Upper lobe of left lung (tissue), 4 donors: ENCODE measurements around the gene TCEA2.

Experiments used
- EP300 ChIP-seq, 4 donors: sonication (generic); formaldehyde crosslinking; IDR thresholded peaks; one replicate each; pipeline ENCODE4 v1.5.1; 2017; ENCODE audit warnings: antibody characterized with exemption in 4 of 4, control low read depth in 2 of 4
- TF ChIP-seq, protein P1 (sequence below), 6 experiments: fragments of 450-650 bp in 4 of 6; fragments of 200-600 bp in 2 of 6; sonication (generic) in 2 of 6; IDR thresholded peaks; one replicate each; pipeline ENCODE4 v1.5.1; 2016 to 2019; ENCODE audit warnings: antibody characterized with exemption in 6 of 6

DNA sequence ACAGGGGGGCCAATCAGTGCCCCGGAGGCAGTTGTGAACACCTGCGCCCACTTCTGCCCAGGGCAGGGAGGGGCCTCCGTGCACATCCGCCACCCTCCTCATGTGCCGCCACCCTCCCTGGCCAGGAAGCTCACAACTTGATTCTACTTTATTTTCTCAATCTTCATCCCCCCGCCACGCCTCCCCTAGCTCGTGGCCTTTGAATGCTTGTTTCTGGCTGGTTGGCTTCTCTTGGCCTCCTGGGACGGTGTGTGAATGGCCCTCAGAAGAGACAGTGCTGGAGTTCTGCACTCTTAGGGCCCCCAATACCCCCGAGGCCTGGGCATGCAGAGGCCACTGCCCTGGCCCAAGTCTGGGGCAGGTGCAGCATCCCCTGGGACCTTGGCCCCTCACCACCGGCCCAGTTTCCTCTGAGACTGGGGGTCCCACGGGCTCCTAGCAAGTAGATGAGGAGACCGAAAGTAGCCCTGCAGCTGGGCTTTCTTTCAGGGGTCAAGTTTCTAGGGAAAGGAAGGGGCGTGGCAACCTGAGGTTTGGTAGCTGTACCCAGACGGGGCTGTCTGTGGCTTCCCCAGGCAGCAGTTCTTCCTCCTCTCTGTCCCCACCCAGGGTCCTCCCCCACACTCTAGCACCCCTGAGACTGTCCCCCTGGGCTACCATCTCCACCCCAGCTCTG, 15.0 kb downstream of the TCEA2 start:
- TF ChIP-seq, protein P1, sequence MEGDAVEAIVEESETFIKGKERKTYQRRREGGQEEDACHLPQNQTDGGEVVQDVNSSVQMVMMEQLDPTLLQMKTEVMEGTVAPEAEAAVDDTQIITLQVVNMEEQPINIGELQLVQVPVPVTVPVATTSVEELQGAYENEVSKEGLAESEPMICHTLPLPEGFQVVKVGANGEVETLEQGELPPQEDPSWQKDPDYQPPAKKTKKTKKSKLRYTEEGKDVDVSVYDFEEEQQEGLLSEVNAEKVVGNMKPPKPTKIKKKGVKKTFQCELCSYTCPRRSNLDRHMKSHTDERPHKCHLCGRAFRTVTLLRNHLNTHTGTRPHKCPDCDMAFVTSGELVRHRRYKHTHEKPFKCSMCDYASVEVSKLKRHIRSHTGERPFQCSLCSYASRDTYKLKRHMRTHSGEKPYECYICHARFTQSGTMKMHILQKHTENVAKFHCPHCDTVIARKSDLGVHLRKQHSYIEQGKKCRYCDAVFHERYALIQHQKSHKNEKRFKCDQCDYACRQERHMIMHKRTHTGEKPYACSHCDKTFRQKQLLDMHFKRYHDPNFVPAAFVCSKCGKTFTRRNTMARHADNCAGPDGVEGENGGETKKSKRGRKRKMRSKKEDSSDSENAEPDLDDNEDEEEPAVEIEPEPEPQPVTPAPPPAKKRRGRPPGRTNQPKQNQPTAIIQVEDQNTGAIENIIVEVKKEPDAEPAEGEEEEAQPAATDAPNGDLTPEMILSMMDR (IDR thresholded peaks at IDR 0.05), result no peak
- TF ChIP-seq EP300 (IDR thresholded peaks at IDR 0.05), result no peak
